HT-29 (cell line): ENCODE data around the gene RUNX3. TPM values are rescaled to one million over a fixed set of nuclear protein-coding genes. Genes with fewer than 3 reads are reported as not detected.

Experiments
- DNase-seq: peaks from one replicate; pipeline ENCODE4 v3.0.0-alpha.2; 2015; ENCODE audit warnings: low spot score
- total RNA-seq: library from RNA; depleted of rRNA; stranded (reverse); fragments of >200 nt; shearing (Covaris generic); gene quantifications from 2 replicates; pipeline ENCODE4 v1.2.3, GENCODE V29; 2014

RUNX3 gene
- total RNA-seq, 1 experiment from 2014 or later = 0.18 TPM

GRCh38 chr1:24866211-24867083 is 63.6 kb downstream of the RUNX3 start:
- DNase-seq = peak; percentile 5

- DNase-seq = no peak
These were observed 64.5 kb downstream of the RUNX3 start for GRCh38 chr1:24865587-24865986.

GRCh38 chr1:24865168-24865567 is 64.9 kb downstream of the RUNX3 start:
- DNase-seq = no peak

GRCh38 chr1:24864370-24864777 is 65.7 kb downstream of the RUNX3 start:
- peak; percentile 9 for DNase-seq

- DNase-seq = no peak
These were observed 67.1 kb downstream of the RUNX3 start for GRCh38 chr1:24862775-24863483.

- peak; percentile 30 for DNase-seq
These were observed 68.0 kb downstream of the RUNX3 start for GRCh38 chr1:24861821-24862727.

- no peak for DNase-seq
These were observed 69.2 kb downstream of the RUNX3 start for GRCh38 chr1:24860841-24861240.

GRCh38 chr1:24859063-24860010 is 70.7 kb downstream of the RUNX3 start:
- no peak for DNase-seq

GRCh38 chr1:24858277-24858676 is 71.8 kb downstream of the RUNX3 start:
- DNase-seq = no peak

- DNase-seq = no peak
These were observed 72.5 kb downstream of the RUNX3 start for GRCh38 chr1:24857507-24858133.

GRCh38 chr1:24856787-24857506 is 73.1 kb downstream of the RUNX3 start:
- DNase-seq = no peak

- DNase-seq = no peak
These were observed 74.6 kb downstream of the RUNX3 start for GRCh38 chr1:24855474-24855873.

- no peak for DNase-seq
These were observed 76.4 kb downstream of the RUNX3 start for GRCh38 chr1:24853649-24854048.

GRCh38 chr1:24850328-24850920 is 79.7 kb downstream of the RUNX3 start:
- no peak for DNase-seq

GRCh38 chr1:24849672-24850295 is 80.3 kb downstream of the RUNX3 start:
- DNase-seq = peak; percentile 15
